HEK293 (cell line): ENCODE results near the gene TNIK.

Source experiments
- BCL11A ChIP-seq: fragments of 450-650 bp; formaldehyde crosslinking; IDR thresholded peaks from 2 replicates; pipeline ENCODE4 v1.5.1; 2016; ENCODE audit warnings: low read depth, missing biosample characterization, missing genetic modification characterization
- ZBTB11 ChIP-seq: fragments of 450-650 bp; formaldehyde crosslinking; conservative IDR thresholded peaks from 2 replicates; pipeline ENCODE4 v1.5.1; 2016; ENCODE audit warnings: low read depth, missing biosample characterization, missing genetic modification characterization
- ZNF391 ChIP-seq: fragments of 450-650 bp; formaldehyde crosslinking; IDR thresholded peaks from 2 replicates; pipeline ENCODE4 v1.5.1; 2016; ENCODE audit warnings: low read depth, missing biosample characterization, missing genetic modification characterization, borderline replicate concordance
- ZNF830 ChIP-seq: fragments of 450-650 bp; IDR thresholded peaks from 2 replicates; pipeline ENCODE4 v1.5.0; 2018; ENCODE audit warnings: missing biosample characterization, missing genetic modification characterization, low read depth, mild to moderate bottlenecking, moderate library complexity
- TF ChIP-seq, protein P1 (sequence below): fragments of 450-650 bp; formaldehyde crosslinking; IDR thresholded peaks from 2 replicates; pipeline ENCODE4 v1.5.1; 2016; ENCODE audit warnings: missing biosample characterization, missing genetic modification characterization
- TF ChIP-seq, protein P2 (sequence below): fragments of 450-650 bp; formaldehyde crosslinking; IDR thresholded peaks from 2 replicates; pipeline ENCODE4 v1.5.1; 2016; ENCODE audit warnings: missing biosample characterization, missing genetic modification characterization, low read depth

- TF ChIP-seq BCL11A (tag by site-specific recombination), result no peak
- TF ChIP-seq, protein P1, sequence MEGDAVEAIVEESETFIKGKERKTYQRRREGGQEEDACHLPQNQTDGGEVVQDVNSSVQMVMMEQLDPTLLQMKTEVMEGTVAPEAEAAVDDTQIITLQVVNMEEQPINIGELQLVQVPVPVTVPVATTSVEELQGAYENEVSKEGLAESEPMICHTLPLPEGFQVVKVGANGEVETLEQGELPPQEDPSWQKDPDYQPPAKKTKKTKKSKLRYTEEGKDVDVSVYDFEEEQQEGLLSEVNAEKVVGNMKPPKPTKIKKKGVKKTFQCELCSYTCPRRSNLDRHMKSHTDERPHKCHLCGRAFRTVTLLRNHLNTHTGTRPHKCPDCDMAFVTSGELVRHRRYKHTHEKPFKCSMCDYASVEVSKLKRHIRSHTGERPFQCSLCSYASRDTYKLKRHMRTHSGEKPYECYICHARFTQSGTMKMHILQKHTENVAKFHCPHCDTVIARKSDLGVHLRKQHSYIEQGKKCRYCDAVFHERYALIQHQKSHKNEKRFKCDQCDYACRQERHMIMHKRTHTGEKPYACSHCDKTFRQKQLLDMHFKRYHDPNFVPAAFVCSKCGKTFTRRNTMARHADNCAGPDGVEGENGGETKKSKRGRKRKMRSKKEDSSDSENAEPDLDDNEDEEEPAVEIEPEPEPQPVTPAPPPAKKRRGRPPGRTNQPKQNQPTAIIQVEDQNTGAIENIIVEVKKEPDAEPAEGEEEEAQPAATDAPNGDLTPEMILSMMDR (tag by site-specific recombination), result no peak
- TF ChIP-seq ZNF830 (tag by site-specific recombination), result no peak
- TF ChIP-seq, protein P2, sequence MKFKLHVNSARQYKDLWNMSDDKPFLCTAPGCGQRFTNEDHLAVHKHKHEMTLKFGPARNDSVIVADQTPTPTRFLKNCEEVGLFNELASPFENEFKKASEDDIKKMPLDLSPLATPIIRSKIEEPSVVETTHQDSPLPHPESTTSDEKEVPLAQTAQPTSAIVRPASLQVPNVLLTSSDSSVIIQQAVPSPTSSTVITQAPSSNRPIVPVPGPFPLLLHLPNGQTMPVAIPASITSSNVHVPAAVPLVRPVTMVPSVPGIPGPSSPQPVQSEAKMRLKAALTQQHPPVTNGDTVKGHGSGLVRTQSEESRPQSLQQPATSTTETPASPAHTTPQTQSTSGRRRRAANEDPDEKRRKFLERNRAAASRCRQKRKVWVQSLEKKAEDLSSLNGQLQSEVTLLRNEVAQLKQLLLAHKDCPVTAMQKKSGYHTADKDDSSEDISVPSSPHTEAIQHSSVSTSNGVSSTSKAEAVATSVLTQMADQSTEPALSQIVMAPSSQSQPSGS (tag by site-specific recombination), result no peak
- TF ChIP-seq ZNF391 (tag by site-specific recombination), result no peak
- TF ChIP-seq ZBTB11 (tag by site-specific recombination), result no peak
These were observed 197.8 kb downstream of the TNIK start for GRCh38 chr3:171262431-171262830.
